Keratinocyte (primary cell): ENCODE data around the gene CREB5.

Experiments
- CTCF ChIP-seq, 3 experiments: IDR thresholded peaks in 1 of 3; conservative IDR thresholded peaks in 1 of 3; optimal IDR thresholded peaks in 1 of 3; 2 replicates in 2 of 3; 3 replicates in 1 of 3; pipeline versions ENCODE3 to v1.5.1; 2011; ENCODE audit warnings: low read length in 3 of 3, mild to moderate bottlenecking in 3 of 3, moderate library complexity in 2 of 3, control low read depth in 1 of 3, inconsistent platforms in 1 of 3; ENCODE audit not compliant: insufficient read depth in 2 of 3; ENCODE audit errors: extremely low read depth in 1 of 3
- EZH2 ChIP-seq: IDR thresholded peaks from one replicate; pipeline ENCODE4 v1.6.1; 2012; ENCODE audit warnings: inconsistent platforms, mild to moderate bottlenecking, low read length, moderate library complexity

- no peak for TF ChIP-seq CTCF (optimal IDR thresholded peaks at IDR 0.05 in 1 of 3, IDR thresholded peaks at IDR 0.05 in 1 of 3, conservative IDR thresholded peaks at IDR 0.05 in 1 of 3; ENCODE audit: extremely low read depth in 1 of 3, insufficient read depth in 2 of 3, low read length in 3 of 3)
- no peak for TF ChIP-seq EZH2
These were observed 342.9 kb downstream of the CREB5 start for GRCh38 chr7:28755255-28755654.
